ELR (cell line): Measurements from ENCODE around the gene ZMIZ1.

Experiments
- DNase-seq: peaks from one replicate; pipeline ENCODE4 v3.0.0-alpha.2; 2015; ENCODE audit warnings: low read depth

The ZMIZ1 gene

GRCh38 chr10:79052291-79053080, 16.3 kb upstream of the ZMIZ1 start:
- peak; percentile 30 for DNase-seq

- DNase-seq: no peak
Observed at GRCh38 chr10:79053081-79053434, 15.7 kb upstream of the ZMIZ1 start.

GRCh38 chr10:79053481-79054202, 15.1 kb upstream of the ZMIZ1 start:
- DNase-seq: no peak

GRCh38 chr10:79054203-79055099, 14.3 kb upstream of the ZMIZ1 start:
- no peak for DNase-seq

- DNase-seq: no peak
Observed at GRCh38 chr10:79055100-79055782, 13.5 kb upstream of the ZMIZ1 start.

GRCh38 chr10:79055892-79056291, 12.9 kb upstream of the ZMIZ1 start:
- DNase-seq: no peak

- no peak for DNase-seq
Observed at GRCh38 chr10:79056361-79056735, 12.4 kb upstream of the ZMIZ1 start.

GRCh38 chr10:79056736-79057391, 11.9 kb upstream of the ZMIZ1 start:
- DNase-seq: no peak

- no peak for DNase-seq
Observed at GRCh38 chr10:79057481-79058275, 11.1 kb upstream of the ZMIZ1 start.

- no peak for DNase-seq
Observed at GRCh38 chr10:79058899-79059841, 9.6 kb upstream of the ZMIZ1 start.

GRCh38 chr10:79059859-79060379, 8.8 kb upstream of the ZMIZ1 start:
- DNase-seq: no peak

- no peak for DNase-seq
Observed at GRCh38 chr10:79060641-79061255, 8.0 kb upstream of the ZMIZ1 start.

- no peak for DNase-seq
Observed at GRCh38 chr10:79061441-79062315, 7.1 kb upstream of the ZMIZ1 start.

GRCh38 chr10:79063071-79063491, 5.7 kb upstream of the ZMIZ1 start:
- DNase-seq: no peak

GRCh38 chr10:79063661-79064492, 4.9 kb upstream of the ZMIZ1 start:
- DNase-seq: no peak

- no peak for DNase-seq
Observed at GRCh38 chr10:79065091-79065551, 3.6 kb upstream of the ZMIZ1 start.

- DNase-seq: no peak
Observed at GRCh38 chr10:79065853-79066252, 2.9 kb upstream of the ZMIZ1 start.
